Left ventricle myocardium superior (tissue), 1 donor: ENCODE results near the gene MYL12A. TPM values are rescaled to one million over a fixed set of nuclear protein-coding genes. Genes with fewer than 3 reads are reported as not detected.
A peak's percentile ranks its signal among the peaks of the same experiment; 100 is the strongest.

Experiments
- ATAC-seq: fragments of 200-7000 bp; cut with Tn5 transposase; one replicate; pipeline ENCODE4 v1.9.1; 2020; ENCODE audit warnings: mild to moderate bottlenecking, moderate library complexity
- DNase-seq: peaks from one replicate; pipeline ENCODE4 v3.0.0-alpha.2; 2020
- intact Hi-C: fragments of 100-400 bp; cut with micrococcal nuclease; formaldehyde crosslinking; loops from one replicate; pipeline ENCODE4 v1.11.0; 2022
- total RNA-seq: library from RNA; stranded (reverse); fragmentation: NEBNext Ultra II Directional; extraction: Animal tissue kit (Norgen Biotek cat#: 25700); gene quantifications from one replicate; pipeline ENCODE4 v1.2.1, GENCODE V29; 2021
- donor health status: DM: no; HTN: yes; CAD: no; lungs with severe emphysema.

Gene MYL12A
- total RNA-seq, 1 donor from 2014 or later = 1,328 TPM

DNA sequence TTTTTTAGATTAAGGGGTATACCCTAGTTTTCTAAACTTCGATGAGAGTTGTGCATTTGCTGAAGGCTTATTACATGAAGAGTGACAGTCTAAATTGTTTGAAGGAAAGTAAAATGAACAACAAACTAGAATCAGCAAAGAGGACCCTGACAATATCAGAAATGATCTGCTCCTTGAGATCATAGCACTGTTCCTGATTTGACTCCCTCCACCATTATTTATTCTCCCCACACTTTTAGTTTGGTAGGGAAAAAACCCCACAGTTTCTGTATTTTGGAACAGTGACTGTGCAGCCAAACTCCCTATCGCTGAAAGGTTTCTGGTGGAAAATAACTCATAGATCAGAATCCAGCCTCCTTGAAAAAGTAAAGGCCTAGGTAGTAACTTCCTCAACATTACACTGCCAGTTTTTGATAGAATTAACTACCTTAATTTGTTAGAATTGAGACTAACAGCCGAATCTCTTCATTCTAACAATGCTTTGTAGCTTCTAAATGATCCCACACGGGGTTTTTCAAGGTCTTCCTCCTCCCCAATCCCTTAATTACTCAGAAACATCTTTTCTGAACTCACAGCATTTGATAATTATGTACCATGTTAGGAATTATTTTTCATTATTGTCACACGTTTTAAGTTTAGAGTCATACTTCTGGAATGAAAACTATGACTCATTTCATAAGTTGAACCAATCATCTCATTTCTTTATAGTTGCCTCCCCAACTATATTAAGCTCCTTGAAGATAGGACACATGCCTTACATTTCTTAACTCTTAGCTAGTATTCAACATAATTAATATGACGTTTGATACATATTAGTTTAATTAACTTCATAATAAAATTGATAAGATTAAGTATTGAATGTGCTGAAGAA, 2.9 kb downstream of the MYL12A start:
- ATAC-seq (no peak), DNase-seq (no peak)
- intact Hi-C loops = no loop called here

DNA sequence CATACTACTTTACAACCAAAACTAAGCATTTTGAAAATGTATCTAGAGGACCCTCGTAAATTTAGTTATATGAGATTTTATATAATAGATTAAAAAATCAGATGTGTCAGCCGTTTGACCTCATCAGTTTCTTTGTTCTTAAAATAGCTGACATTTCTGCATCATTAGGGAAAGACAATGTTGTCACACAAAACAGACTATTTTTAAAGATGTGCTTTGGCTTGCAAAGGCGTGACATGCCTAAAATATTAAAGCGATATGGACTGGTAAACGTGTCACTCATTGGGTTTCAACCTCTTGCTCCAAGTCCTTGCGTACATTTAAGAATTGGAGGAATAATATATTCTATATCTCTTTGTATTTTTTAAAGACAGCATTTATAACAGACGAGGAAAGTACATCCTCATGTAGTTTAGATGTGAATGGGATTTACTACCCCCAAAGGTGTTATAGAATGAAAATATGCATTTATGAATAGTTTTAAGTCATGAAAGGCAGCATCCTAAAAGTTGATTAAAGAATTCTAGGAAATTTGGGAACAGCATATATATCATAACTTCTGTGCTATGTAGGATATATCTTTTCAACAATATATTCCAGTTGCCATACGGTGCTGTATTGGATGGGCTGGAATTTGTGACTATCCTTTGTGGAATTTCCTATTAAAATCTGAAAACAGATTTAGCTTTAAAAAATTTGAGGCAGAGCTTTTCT, 3.8 kb downstream of the MYL12A start:
- DNase-seq (no peak), ATAC-seq (peak; percentile 20)
- intact Hi-C loops = no loop called here

DNA sequence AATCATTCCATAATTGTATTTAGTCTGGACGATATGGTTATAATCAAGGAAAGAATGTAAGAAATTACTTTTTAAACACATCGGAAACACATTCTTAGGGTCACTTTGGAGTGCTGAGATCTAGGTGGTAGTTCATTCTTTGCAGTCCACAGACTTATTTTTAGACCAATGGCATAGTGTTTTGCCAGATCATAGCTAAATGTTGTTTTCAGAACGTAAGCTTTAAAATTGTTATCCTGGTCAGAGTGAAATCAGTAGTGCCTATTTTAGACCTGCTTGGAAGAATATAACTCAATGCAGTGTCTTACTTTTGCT, 4.3 kb downstream of the MYL12A start:
- ATAC-seq = peak; percentile 13
- no peak for DNase-seq
- intact Hi-C loops = no loop called here

DNA sequence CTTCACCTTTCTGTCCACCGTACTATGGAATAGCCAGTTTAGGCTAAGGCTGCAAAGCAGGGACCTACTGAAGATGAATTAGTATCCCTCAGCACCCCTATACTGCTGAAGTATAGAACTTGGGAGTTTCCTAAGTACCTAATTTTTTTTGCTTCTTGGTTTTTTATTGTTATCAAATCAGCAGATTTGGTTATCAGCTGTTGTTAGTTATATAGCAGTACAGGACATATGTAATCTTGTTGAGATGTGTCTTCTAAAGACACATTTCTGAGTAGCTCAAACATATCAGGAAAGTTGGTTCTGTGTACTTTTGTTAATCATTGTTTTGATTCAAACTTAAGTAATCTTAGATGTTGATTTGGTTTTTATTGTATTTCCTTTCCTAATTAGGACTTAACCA, 5.2 kb downstream of the MYL12A start:
- intact Hi-C loops = no loop called here
- no peak for ATAC-seq
- no peak for DNase-seq

DNA sequence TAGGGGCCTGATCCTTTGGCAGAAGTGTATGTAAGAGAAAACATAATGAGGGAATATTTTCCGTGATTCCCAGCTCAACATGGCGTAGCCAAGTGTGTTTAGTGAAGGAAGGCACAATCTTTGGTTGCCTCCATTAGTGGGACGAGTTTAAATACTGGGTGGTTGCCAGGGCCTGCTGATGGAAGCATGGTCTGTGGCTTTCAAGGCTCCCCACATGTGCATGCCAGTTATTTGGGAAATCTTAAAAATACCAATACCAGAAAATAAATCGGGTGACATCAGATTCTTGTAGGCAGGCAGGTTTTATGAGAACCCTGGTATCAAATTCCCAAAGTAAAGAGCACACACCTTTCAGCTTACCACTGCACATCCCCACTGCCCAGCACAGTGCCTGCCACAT, 7.1 kb downstream of the MYL12A start:
- intact Hi-C loops = no loop called here
- no peak for ATAC-seq
- DNase-seq = no peak

DNA sequence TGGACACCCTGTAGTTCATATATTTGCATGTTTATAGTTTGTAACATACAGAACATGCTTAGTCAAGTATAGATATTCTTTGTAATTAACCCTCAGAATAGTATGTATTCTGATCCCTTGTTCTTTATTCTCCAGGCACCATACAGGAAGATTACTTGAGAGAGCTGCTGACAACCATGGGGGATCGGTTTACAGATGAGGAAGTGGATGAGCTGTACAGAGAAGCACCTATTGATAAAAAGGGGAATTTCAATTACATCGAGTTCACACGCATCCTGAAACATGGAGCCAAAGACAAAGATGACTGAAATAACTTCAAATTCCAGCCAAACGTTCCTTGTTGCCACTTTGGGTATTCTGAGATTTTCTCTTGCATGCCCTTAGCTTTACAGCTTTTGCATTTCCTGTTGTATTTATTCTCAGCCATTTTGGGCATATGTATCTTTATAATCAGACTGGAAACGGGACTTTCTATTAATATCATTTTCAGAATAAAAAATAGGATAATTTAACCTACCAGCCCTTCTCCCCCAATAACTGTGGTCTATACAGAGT, 8.1 kb downstream of the MYL12A start:
- no peak for DNase-seq
- intact Hi-C loops = no loop called here
- no peak for ATAC-seq

DNA sequence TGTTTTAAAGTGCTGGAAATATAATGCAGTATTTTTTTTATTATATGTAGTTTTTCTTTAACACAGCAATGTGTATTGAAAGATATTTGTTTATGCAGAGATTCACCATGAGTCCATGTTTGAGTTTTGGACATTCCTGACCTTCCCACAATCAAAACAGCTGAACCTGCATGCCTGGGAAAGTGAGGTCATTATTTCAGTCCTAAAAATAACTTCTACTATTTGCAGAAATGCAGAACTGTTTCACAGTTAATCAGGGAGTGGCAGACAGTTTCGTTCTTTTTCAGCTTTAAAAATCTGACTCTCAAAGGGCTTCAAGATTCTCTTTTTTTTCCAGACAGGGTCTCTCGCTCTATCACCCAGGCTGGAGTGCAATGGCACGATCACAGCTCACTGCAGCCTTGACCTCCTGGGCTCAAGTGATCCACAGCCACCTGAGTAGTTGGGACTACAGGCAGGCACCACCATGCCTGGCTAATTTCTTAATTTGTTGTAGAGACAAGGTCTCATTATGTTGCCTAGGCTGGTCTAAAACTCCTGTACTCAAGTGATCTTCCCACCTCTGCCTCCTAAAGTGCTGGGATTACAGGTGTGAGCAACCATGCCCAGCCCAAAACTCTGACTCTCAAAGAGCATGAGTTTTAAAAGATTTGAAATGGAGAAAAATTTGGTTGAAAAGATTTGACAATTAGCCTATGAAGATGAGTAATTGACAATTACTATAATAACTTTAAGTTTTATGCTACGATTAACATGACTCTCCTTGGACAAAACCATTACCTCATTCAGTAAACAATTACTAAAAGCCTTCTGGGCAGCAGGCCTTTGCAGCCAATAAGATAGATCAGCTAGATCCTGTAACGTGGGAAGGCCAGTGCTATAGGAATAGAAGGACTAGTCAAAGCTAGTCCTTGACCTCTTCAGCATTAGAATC, 9.4 kb downstream of the MYL12A start:
- no peak for DNase-seq
- intact Hi-C loops = no loop called here
- peak; percentile 23 for ATAC-seq

DNA sequence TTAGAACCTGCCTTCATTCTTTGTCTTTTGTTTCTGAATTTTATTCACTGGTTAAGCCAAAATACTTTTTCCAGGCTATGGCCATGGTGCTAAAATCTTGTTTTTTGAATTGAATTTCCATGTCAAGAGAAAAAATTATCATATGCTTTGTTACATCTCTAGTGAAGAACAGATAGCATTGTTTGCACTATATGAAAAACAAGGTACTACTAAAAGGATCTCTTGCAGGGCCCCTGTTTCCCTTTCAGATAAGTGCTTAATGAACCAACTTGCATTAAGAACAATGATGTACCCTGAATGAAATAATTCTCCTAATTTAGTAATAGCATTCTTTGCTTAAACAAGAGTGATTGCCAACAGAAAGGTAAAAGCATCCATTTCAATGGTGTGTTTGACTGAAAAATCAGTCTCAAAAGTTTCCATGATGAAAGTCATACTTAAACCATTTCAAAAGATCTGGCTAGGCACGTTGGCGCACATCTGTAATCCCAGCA, 10.1 kb downstream of the MYL12A start:
- ATAC-seq = no peak
- intact Hi-C loops = no loop called here
- no peak for DNase-seq

DNA sequence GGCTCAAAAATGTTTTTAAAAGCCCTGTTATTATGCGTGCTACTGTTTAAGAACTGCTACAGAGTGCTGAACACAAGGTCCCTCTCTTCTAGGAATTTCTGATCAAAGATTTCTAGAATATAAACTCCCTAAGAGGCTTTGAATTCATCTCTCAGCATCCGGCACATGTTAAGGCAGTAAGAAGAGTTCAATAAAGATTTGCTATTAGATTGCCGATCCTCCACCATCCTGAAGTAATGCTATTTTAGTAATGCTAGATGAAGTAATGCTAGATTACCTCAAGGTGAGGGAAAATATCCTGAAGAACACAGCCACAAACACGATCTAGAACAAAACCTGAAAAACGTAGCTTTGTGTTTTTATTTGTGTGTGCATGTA, 13.4 kb downstream of the MYL12A start:
- ATAC-seq (no peak), DNase-seq (no peak)
- intact Hi-C loops = no loop called here

DNA sequence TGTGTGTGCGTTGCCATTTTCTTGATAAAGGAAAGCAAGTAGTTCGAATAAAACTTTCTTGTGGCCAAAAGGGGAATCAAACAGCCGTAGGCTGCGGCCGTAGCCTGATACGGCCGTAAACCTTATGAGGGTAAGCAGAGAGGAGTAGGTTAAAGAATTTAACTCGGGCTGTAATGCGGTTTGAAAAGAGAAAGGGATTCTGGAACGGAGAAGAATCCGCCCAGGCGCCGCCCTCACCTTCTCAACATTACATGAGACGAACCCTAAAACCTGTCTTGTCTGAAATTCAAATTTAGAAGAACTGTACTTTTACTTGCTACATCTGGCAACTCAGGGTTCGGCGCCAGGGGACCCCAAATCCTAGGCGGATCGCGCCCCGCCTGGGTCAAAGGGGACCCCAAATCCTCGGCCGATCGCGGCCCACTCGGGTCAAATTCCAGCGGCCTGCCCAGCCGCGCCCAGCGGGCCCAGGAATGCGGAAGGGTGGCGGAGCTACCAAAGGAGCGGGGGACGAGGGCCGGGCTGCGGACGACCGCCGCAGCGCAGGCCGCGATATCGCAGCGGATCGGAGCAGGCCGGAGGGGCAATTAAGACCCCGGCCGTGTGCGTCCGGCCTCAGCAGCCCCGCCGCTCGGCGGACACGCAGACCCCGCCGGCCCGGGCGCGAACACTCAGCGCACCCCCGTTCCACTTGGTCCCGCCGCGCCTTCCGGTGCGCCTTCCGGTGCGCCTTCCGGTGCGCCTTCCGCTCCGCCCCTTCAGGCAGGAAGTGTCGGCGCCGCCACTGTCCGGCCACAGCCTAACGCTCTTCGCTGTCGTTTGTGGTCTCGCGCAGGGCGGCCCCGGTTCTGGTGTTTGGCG, 14.0 kb downstream of the MYL12A start, which contains the start of gene MYL12B:
Gene MYL12B, plus strand, starts transcription at position 761 of the 861 bp plus-strand sequence. CDS start 10,766 bp downstream, outside the sequence.
- intact Hi-C loops = no loop called here
- DNase-seq (peak; percentile 91), ATAC-seq (peak; percentile 88)

DNA sequence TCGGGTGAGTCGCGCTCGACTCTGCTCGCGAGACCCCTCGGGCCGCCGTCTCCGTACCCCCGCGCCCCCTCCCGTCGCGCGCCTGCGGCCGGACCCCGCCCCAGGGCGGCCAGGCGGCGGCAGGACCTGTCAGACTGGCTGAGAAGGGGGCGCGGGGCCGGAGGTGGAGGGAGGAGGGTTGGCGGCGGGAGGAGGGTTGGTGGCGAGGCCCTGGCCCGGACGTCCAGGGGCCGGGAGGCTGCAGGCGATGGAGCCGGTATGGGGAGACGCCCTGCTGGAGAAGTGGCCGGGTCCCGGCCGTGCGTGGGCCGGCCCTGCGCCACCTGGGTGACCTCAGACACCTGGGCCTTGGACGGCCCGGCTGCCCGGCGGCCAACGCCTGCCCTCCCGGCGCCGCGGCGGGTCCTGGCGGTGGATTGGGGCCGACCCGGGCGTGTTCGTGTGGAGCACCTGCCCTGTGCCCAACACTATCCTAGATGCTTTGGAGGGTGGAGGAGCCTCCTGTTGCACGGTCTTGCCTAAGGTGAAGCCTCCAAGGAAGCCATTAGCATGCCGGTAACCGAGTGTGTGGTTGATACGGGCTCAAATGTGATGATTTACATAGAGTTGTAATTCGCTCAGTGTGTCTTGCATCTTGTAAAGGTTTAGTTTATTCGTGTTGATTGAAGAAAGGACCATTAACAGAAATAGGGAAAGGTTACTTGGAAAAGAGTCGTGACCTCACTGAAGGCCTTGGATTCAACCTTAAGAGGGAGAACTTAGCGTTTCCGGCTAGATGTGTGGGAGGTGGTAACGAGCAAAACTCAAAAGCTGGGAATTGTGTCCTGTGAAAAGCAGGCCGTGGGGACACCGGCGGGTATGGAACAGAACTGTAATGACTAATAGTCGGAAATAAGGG, 14.9 kb downstream of the MYL12A start:
- intact Hi-C loops = no loop called here
- DNase-seq (no peak), ATAC-seq (peak; percentile 43)

DNA sequence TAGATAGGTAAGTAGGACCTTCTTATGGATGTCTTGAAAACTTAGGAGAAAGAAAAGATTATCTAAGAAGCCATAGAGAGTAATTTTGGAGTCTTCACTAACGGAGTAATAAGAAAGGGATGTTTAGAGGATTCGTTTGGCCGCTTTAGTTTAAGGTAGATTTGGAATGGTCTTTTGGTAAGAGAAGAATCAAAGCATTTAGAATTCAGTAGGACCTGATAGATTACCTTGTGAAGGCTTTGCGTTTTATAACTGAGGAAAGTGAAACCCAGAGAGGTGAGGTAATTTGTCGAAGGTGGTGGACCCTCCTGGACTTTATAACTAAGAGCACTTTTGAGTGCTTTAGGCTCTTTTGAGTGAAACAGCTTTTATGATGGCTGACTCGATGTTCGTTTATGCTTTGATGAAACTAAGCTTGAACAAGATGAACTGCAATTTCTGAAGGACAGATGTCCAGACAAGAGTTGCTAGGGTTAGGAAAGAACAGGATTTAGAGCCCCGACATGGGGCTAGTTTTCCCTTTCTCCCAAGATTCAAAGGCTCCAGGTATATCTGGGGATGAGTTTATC, 15.6 kb downstream of the MYL12A start:
- no peak for ATAC-seq
- no peak for DNase-seq
- intact Hi-C loops = no loop called here

DNA sequence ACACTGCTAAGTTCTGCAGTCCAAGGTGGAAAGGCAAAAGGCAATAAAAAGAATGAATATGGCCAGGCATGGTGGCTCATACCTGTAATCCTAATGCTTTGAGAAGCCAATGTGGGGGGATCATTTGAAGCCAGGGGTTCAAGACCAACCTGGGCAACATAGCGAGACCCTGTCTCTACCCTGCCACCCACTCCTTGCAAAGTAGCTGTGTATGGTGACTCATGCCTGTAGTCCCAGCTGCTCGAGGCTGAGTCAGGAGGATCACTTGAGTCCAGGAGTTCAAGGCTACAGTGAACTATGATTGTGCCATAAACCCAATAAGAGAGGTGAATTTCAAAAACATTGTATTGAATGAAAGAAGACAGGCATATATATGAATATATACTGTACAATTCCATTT, 16.8 kb downstream of the MYL12A start:
- no peak for ATAC-seq
- no peak for DNase-seq
- intact Hi-C loops = no loop called here

DNA sequence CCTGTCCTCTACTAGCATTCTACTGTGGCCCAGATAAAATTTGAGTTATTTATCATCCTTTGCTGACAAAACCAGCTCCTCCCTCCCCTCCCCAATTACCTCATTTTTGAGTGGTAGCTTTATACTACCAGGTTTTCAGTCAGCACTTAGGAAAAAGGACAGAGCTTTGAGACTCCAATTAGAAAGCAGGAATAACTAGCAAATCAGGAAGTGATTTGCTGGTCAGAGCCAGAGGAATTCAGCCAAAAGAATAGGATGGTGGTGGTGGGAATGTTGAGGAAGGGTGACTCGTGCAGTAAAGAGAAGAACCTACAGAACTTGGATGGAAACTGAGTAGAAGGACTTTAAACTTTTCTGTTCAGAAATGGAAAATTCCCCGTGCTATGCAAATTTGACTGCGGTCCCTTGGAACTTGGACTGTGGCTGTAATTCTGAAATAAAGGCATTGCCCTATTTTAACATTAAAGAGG, 18.0 kb downstream of the MYL12A start:
- intact Hi-C loops = no loop called here
- DNase-seq (no peak), ATAC-seq (no peak)

DNA sequence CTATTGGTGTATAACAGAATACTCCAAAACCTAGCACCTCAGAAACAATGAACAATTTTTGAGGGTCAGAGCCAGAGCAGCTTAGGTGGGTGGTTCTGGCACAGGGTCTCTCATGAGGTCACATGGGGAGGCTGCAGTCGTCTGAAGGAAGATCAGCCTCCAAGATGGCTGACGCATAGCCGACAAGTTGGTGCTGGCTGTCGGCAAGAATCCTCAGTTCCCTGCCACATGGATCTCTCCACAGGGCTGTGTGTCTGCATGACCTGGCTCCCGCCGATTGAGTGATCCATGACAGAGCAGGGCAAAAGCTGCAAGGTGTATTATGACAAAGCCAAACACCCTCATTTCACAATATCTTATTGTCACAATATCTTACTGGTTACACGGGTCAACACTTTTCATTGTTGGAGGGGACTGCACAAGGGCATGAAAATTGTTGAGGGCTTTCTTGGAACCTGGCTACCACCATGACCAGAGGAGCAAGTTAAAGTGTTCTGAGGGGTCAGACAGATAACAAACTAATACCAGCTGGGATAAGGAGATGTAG, 18.5 kb downstream of the MYL12A start:
- intact Hi-C loops = no loop called here
- ATAC-seq (no peak), DNase-seq (no peak)

DNA sequence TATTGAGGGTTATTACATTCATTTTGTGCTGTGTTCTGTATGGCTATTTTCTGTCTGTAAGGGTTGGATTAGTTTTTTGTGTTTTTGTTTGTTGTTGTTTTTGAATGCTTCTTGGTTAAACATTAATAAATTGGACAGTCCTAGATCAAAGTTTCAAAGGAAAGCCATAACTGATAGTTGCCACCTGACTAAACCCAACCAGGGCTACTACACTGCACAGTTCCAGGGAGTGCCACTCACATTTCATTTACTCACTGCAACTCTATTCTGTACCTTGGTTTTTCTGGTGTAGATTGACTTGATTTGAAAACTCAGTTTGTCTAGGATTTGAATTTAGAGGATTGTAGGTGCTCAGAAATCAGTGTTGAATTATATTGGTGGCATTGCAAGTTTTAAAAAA, 20.7 kb downstream of the MYL12A start:
- intact Hi-C loops = no loop called here
- DNase-seq = no peak
- ATAC-seq = no peak
